ENCODE data around the gene KLHL15.
"Not testable (repeated sequence)": the region's sequence is repeated elsewhere in the genome, so short reads cannot be mapped to it uniquely, and the experiment has no call there.

DNA sequence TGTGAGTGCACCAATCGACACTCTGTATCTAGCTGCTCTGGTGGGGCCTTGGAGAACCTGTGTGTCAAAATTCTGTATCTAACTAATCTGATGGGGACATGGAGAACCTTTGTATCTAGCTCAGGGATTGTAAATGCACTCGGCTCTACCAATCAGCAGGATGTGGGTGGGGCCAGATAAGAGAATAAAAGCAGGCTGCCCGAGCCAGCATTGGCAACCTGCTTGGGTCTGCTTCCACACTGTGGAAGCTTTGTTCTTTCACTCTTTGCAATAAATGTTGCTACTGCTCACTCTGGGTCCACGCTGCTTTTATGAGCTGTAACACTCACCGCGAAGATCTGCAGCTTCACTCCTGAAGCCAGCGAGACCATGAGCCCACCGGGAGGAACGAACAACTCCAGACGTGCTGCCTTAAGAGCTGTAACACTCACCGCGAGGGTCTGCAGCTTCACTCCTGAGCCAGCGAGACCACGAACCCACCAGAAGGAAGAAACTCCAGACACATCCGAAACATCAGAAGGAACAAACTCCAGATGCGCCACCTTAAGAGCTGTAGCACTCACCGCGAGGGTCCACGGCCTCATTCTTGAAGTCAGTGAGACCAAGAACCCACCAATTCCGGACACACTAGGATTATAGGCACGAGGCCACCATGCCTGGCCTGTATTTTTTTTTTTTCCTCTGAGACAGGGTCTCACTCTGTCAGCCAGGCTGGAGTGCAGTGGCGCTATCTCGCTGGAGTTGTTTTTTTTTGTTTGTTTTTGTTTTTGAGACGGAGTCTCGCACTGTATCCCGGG lies 23.7 kb upstream of the KLHL15 start:
- TF ChIP-seq EZH2 (IDR thresholded peaks at IDR 0.05; ENCODE audit: borderline replicate concordance); EZH2phosphoT487 (IDR thresholded peaks at IDR 0.05; ENCODE audit: low read depth, severe bottlenecking, unreplicated experiment): not testable (repeated sequence)
- TF ChIP-seq, protein P1, sequence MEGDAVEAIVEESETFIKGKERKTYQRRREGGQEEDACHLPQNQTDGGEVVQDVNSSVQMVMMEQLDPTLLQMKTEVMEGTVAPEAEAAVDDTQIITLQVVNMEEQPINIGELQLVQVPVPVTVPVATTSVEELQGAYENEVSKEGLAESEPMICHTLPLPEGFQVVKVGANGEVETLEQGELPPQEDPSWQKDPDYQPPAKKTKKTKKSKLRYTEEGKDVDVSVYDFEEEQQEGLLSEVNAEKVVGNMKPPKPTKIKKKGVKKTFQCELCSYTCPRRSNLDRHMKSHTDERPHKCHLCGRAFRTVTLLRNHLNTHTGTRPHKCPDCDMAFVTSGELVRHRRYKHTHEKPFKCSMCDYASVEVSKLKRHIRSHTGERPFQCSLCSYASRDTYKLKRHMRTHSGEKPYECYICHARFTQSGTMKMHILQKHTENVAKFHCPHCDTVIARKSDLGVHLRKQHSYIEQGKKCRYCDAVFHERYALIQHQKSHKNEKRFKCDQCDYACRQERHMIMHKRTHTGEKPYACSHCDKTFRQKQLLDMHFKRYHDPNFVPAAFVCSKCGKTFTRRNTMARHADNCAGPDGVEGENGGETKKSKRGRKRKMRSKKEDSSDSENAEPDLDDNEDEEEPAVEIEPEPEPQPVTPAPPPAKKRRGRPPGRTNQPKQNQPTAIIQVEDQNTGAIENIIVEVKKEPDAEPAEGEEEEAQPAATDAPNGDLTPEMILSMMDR (IDR thresholded peaks at IDR 0.05; ENCODE audit: poor library complexity), result not testable (repeated sequence)

All from hepatocyte (in vitro differentiated cells).